Heart right ventricle (tissue), 16 donors: ENCODE results near the gene ADGRG3. TPM values are rescaled to one million over a fixed set of nuclear protein-coding genes. Genes with fewer than 3 reads are reported as not detected.

Experiments
- ATAC-seq, 8 donors: fragments of 200-7000 bp; cut with Tn5 transposase; one replicate each; pipeline ENCODE4 v1.9.1; 2020; ENCODE audit warnings: mild to moderate bottlenecking in 8 of 8, moderate library complexity in 8 of 8, moderate number of reproducible peaks in 1 of 8
- DNase-seq, 2 donors: peaks; one replicate each; pipeline ENCODE4 v3.0.0-alpha.2; 2020
- H3K27ac ChIP-seq, 10 donors: fragments of 200-600 bp; sonication (generic) in 2 of 10; one replicate each; pipeline versions ENCODE4 v1.5.0 to v1.8.0; 2020 to 2022; ENCODE audit warnings: mild to moderate bottlenecking in 3 of 10
- H3K27me3 ChIP-seq, 7 donors: fragments of 200-600 bp; one replicate each; pipeline ENCODE4 v1.8.0; 2021 to 2022; ENCODE audit warnings: mild to moderate bottlenecking in 2 of 7
- H3K36me3 ChIP-seq, 9 donors: fragments of 200-600 bp; sonication (generic) in 1 of 9; one replicate each; pipeline versions ENCODE4 v1.5.0 to v1.8.0; 2020 to 2022; ENCODE audit warnings: mild to moderate bottlenecking in 2 of 9
- H3K4me1 ChIP-seq, 9 donors: fragments of 200-600 bp; sonication (generic) in 1 of 9; one replicate each; pipeline versions ENCODE4 v1.5.0 to v1.8.0; 2020 to 2022; ENCODE audit warnings: mild to moderate bottlenecking in 4 of 9
- H3K4me3 ChIP-seq, 10 donors: fragments of 200-600 bp; sonication (generic) in 2 of 10; one replicate each; pipeline versions ENCODE4 v1.5.0 to v1.8.0; 2020 to 2022; ENCODE audit warnings: mild to moderate bottlenecking in 7 of 10, moderate library complexity in 2 of 10
- H3K9me3 ChIP-seq, 11 donors: fragments of 200-600 bp in 10 of 11; sonication (generic) in 2 of 11; one replicate each; pipeline versions ENCODE4 v1.5.0 to v1.8.0; 2013 to 2022; ENCODE audit warnings: mild to moderate bottlenecking in 2 of 11, control low read depth in 1 of 11, moderate library complexity in 1 of 11
- CTCF ChIP-seq, 9 donors: fragments of 200-600 bp; sonication (generic) in 2 of 9; IDR thresholded peaks; one replicate each; pipeline versions ENCODE4 v1.5.0 to v1.8.0; 2021 to 2022; ENCODE audit warnings: antibody characterized with exemption in 9 of 9, mild to moderate bottlenecking in 5 of 9, moderate library complexity in 1 of 9
- WGBS, 2 donors: extraction: QIAGEN DNeasy Blood & Tissue Kit; methylation state at CpG; one replicate each; pipeline ENCODE4 v1.1.7; 2013; ENCODE audit warnings: inconsistent platforms in 1 of 2; 5-methylcytosine and 5-hydroxymethylcytosine counted together
- intact Hi-C, 10 donors: fragments of 100-400 bp; cut with DNase I; formaldehyde crosslinking; loops; one replicate each; pipeline versions ENCODE4 v1.11.1 to v1.14.2; 2022
- polyA plus RNA-seq, 2 donors: library from polyadenylated mRNA; stranded (reverse); fragments of 200-250 nt; gene quantifications; one replicate each; pipeline ENCODE4 v1.2.3, GENCODE V29; 2013
- total RNA-seq, 10 donors: library from RNA; stranded (reverse); fragmentation: NEBNext Ultra II Directional in 3 of 10; extraction: Animal tissue kit (Norgen Biotek cat#: 25700) in 3 of 10; gene quantifications; one replicate each; pipeline versions ENCODE4 v1.2.1 to v1.2.4, GENCODE V29; 2021 to 2023
- donor health status: Arrhythmogenic right ventricular cardiomyopathy.
- donor health status: ischemic (EF 13 %, LVEDD 7.1; RV severe dilation, severe dysfunction).
- donor health status: healthy with polysubstance abuse.
- donor health status: DM: no; HTN: yes; CAD: no.
- donor health status: DM: no; HTN: no; CAD: no.
- donor health status: ischemic (EF 25% LVEDD 6.9; RV normal size, moderate dysfunction).
- donor health status: ischemic (EF 25% LVEDD 5.7; RV mildly dilated, moderate dysfunction).
- donor health status: healthy.
- donor health status: DM: yes; HTN: yes; CAD: no.
- donor health status: Ischemic cardiomyopathy.
- donor health status: ischemic (EF 35%, LVEDD 5.7; RV mildly dilated, moderate dysfunction).
- donor health status: nonischemic (EF 11% LVEDD 7.7; RV severe dilation, severe dysfunction).
- donor health status: DM: yes; HTN: yes; CAD: no.
- donor health status: PGD.
- donor health status: ischemic (EF 29% LVEDD 5.4; RV normal size, mild dysfunction).
- donor health status: nonischemic (EF 23%, LVEDD 6.1; RV moderate dilation, normal function).

ADGRG3 gene
- total and polyA plus RNA-seq, 12 donors: 0.22 to 2.4 (median 0.55) TPM; not detected in 2

DNA sequence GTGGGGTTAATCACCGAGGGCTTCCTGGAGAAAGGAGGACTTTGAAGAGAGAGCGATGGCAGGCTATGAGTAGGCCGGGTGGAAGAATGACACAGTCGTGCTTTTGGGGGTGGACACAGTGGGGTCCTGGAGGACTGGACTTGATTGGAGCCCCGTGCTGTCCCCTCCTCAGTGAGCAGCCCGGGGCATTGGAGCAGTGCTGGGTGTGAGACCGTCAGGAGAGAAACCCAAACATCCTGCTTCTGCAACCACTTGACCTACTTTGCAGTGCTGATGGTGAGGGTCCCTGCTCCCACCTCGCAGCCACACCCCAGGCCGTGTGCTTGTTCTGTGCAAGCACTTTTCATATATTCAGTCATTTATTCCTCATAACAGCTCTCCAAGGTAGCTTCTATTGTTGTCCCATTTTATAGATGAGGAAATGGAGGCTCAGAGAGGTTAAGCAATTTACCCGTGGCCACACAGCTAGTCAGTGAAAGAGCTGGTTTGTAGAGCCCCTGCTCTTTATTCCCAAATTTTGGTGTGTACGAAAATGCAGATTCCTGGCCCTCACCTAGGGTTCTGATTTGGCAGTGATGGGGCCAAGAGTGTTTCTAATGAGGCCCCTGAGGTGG lies 11.7 kb upstream of the ADGRG3 start:
- no peak for ATAC-seq
- no peak for TF ChIP-seq CTCF (IDR thresholded peaks at IDR 0.05)
- peaks cover 0 to 85% (median 7%) of the 10 kb centered on the region in 9 donors for H3K36me3 ChIP-seq
- H3K9me3 ChIP-seq: no peaks in the 10 kb centered on the region
- intact Hi-C loops: loop anchor here in 1 of 10 donors (10.0 kb wide), 1 partner anchor 58 kb away; no protein-coding TSS in a partner anchor
- no peak overlapping the region for H3K27ac ChIP-seq
- no peaks in the 10 kb centered on the region for H3K27me3 ChIP-seq
- H3K4me1 ChIP-seq: peaks cover 0 to 13% (median 0%) of the 10 kb centered on the region in 9 donors
- no peak for DNase-seq
- no peak overlapping the region for H3K4me3 ChIP-seq
- WGBS, 2 donors: 86 to 90% methylated on average over 11 of the region's 11 CpGs

- WGBS, 2 donors: 92 to 94% methylated on average over 13 of the region's 13 CpGs
Measured at GRCh38 chr16:57657228-57657627, 10.9 kb upstream of the ADGRG3 start.

DNA sequence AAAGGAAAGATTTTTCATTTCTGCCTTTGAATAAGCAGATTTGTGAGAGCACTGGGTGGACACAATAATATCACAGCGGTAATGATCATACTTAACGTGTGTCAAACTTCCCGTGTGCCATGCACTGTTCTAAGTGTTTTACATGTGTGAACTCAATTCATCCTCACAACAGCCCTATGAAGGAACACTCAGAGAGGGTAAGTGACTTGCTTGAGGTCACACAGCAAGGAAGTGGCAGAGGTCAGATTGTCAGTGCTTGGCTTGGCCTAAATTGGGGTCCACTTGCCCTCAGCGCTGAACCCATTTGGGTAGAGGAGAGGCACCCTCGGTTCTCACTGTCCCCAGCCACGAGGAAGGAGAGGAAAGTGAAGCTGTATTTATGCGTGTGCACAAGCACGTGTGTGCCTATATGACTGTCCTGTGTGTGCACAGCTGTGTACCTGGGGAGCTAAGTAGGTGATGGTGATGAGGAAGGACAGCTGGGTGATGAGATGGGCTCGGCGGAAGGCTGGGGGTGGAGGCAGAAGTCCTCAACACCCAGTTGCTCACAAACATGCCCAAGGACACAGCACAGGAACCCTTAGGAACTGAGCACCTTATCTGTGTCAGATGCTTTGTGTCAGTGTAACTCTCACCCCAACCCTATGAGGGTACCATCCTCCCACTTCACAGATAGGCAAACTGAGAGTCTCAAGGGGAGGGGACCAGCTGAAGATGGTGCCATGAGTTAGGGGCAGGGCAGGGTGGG lies 9.8 kb upstream of the ADGRG3 start:
- ATAC-seq (no peak), DNase-seq (no peak)
- Histone ChIP-seq H3K27ac (no peak overlapping the region), H3K9me3 (no peaks in the 10 kb centered on the region), H3K4me1 (peaks cover 0 to 9% (median 0%) of the 10 kb centered on the region in 9 donors), H3K36me3 (peaks cover 0 to 83% (median 7%) of the 10 kb centered on the region in 9 donors), H3K4me3 (no peak overlapping the region), H3K27me3 (no peaks in the 10 kb centered on the region)
- intact Hi-C loops: loop anchor here in 1 of 10 donors (10.0 kb wide), 1 partner anchor 56 kb away; no protein-coding TSS in a partner anchor
- 85 to 87% methylated on average over 10 of the region's 10 CpGs for WGBS, 2 donors
- TF ChIP-seq CTCF (IDR thresholded peaks at IDR 0.05): no peak

More at GRCh38 chr16:57657228-57657627, 10.9 kb upstream of the ADGRG3 start:
- Histone ChIP-seq H3K4me1 (peaks cover 0 to 13% (median 0%) of the 10 kb centered on the region in 9 donors), H3K27ac (no peak overlapping the region), H3K27me3 (no peaks in the 10 kb centered on the region), H3K4me3 (no peak overlapping the region), H3K36me3 (peaks cover 0 to 86% (median 7%) of the 10 kb centered on the region in 9 donors), H3K9me3 (no peaks in the 10 kb centered on the region)
- DNase-seq (no peak), ATAC-seq (no peak)
- intact Hi-C loops: loop anchor here in 1 of 10 donors (10.0 kb wide), 1 partner anchor 58 kb away; no protein-coding TSS in a partner anchor
- no peak for TF ChIP-seq CTCF (IDR thresholded peaks at IDR 0.05)

- DNase-seq (no peak), ATAC-seq (no peak)
- no peak overlapping the region for H3K4me3 ChIP-seq
- peaks cover 0 to 1% (median 0%) of the 10 kb centered on the region in 9 donors for H3K4me1 ChIP-seq
- H3K27ac ChIP-seq: no peak overlapping the region
- no peak for TF ChIP-seq CTCF (IDR thresholded peaks at IDR 0.05)
- H3K36me3 ChIP-seq: peaks cover 0 to 90% (median 7%) of the 10 kb centered on the region in 9 donors
- no peaks in the 10 kb centered on the region for H3K9me3 ChIP-seq
- intact Hi-C loops: loop anchor here in 1 of 10 donors (10.0 kb wide), 1 partner anchor 56 kb away; no protein-coding TSS in a partner anchor
- no peaks in the 10 kb centered on the region for H3K27me3 ChIP-seq
- WGBS, 2 donors: 80 to 81% methylated on average over 18 to 19 of the region's 19 CpGs
Measured at GRCh38 chr16:57658878-57659674, 9.0 kb upstream of the ADGRG3 start.
